GM23248 (cell line): Measurements from ENCODE around the gene RNF175.

Experiments used
- EZH2 ChIP-seq: fragments of 200-600 bp; sonication (generic); IDR thresholded peaks from 2 replicates; pipeline ENCODE4 v1.6.1; 2018; ENCODE audit warnings: antibody characterized with exemption, mild to moderate bottlenecking; ENCODE audit not compliant: insufficient read depth, poor library complexity, severe bottlenecking
- EZH2phosphoT487 ChIP-seq: fragments of 200-600 bp; sonication (generic); IDR thresholded peaks from 2 replicates; pipeline ENCODE4 v1.6.1; 2018; ENCODE audit warnings: antibody characterized with exemption, moderate library complexity, mild to moderate bottlenecking, low read depth; ENCODE audit not compliant: insufficient read depth

DNA sequence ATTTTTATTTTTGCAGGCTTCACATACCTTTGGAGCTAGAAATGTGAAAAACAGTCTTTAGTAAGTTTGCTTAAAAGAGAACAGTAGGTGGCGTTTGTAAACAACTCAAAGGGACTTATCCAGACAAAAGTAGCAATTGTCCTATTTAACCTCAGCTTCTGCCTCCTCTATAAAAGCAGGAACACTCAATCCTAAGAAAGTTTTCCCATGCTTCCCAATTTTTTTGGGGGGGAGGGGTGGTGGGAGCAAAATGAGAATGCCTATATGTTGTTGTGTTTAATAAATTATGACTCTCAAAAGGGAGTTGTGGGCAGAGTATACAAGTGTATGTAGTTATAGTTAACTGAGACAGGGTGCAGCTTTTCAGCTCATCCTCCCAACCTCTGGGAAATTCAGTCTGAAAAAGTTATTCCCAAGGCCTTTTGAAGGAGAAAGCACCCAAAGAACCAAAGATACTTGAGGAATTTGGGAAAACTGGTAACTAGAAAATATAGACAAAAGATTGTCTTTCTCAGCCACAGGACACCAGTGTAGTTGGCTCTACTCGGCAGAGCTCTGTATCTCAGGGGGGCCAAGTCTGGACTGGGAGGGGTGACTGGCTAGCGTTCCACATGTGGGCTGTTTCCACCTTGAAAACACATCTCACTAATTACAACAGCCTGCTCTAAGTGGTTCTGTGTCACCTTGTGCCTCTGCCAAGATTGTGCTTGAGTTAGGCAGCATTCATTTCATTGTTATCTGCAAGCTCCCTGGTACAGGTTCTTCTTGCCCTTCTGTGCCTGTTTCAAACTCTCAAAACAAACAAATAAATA lies 26.3 kb upstream of the RNF175 start:
- no peak for TF ChIP-seq EZH2
- no peak for TF ChIP-seq EZH2phosphoT487
